NOMO-1 (cell line): ENCODE results near the gene SMIM33.
"Not testable (repeated sequence)": the region's sequence is repeated elsewhere in the genome, so short reads cannot be mapped to it uniquely, and the experiment has no call there.

Experiments used
- DNase-seq, 2 experiments: peaks; one replicate each; lab custom pipeline; 2025; ENCODE audit not compliant: unreplicated experiment in 2 of 2; lab: John Stamatoyannopoulos, UW

Gene SMIM33

GRCh38 chr5:139470821-139471300, at the start of gene SMIM33:
TSS of gene SMIM33 (plus strand) at chr5:139471004. CDS start at chr5:139471122, 118 bp downstream.
- DNase-seq = peak; percentile 56 to 73

GRCh38 chr5:139422307-139422893, 48.4 kb upstream of the SMIM33 start:
- DNase-seq = peak; percentile 46 to 81

GRCh38 chr5:139425497-139425896, 45.3 kb upstream of the SMIM33 start:
- no peak for DNase-seq

GRCh38 chr5:139426203-139426885, 44.5 kb upstream of the SMIM33 start:
- no peak for DNase-seq

- no peak for DNase-seq
Observed at GRCh38 chr5:139430015-139430414, 40.8 kb upstream of the SMIM33 start.

GRCh38 chr5:139431706-139432105, 39.1 kb upstream of the SMIM33 start:
- no peak for DNase-seq

- DNase-seq = no peak
Observed at GRCh38 chr5:139435676-139436075, 35.1 kb upstream of the SMIM33 start.

- no peak for DNase-seq
Observed at GRCh38 chr5:139438707-139439012, 32.1 kb upstream of the SMIM33 start.

GRCh38 chr5:139439013-139439903, 31.5 kb upstream of the SMIM33 start, which contains the start of gene DNAJC18:
TSS of gene DNAJC18 (minus strand) at chr5:139439525. CDS start at chr5:139439445, 80 bp downstream.
- peak; percentile 64 to 83 for DNase-seq

GRCh38 chr5:139440416-139440815, 30.4 kb upstream of the SMIM33 start:
- not testable (repeated sequence) for DNase-seq

- DNase-seq = no peak
Observed at GRCh38 chr5:139443831-139444453, 26.9 kb upstream of the SMIM33 start.

- no peak for DNase-seq
Observed at GRCh38 chr5:139445325-139446170, 25.3 kb upstream of the SMIM33 start.

- no peak for DNase-seq
Observed at GRCh38 chr5:139446956-139447779, 23.6 kb upstream of the SMIM33 start.

- no peak for DNase-seq
Observed at GRCh38 chr5:139451176-139451575, 19.6 kb upstream of the SMIM33 start.

- DNase-seq = no peak
Observed at GRCh38 chr5:139451878-139452660, 18.7 kb upstream of the SMIM33 start.

GRCh38 chr5:139453683-139454567, 16.9 kb upstream of the SMIM33 start:
- no peak for DNase-seq

- DNase-seq = no peak
Observed at GRCh38 chr5:139454568-139455290, 16.1 kb upstream of the SMIM33 start.
